ENCODE results near the gene TEAD1. TPM values are rescaled to one million over a fixed set of nuclear protein-coding genes. Genes with fewer than 3 reads are reported as not detected.

Gene TEAD1
- total RNA-seq, 1 experiment from 2014 or later, result 106 TPM

DNA sequence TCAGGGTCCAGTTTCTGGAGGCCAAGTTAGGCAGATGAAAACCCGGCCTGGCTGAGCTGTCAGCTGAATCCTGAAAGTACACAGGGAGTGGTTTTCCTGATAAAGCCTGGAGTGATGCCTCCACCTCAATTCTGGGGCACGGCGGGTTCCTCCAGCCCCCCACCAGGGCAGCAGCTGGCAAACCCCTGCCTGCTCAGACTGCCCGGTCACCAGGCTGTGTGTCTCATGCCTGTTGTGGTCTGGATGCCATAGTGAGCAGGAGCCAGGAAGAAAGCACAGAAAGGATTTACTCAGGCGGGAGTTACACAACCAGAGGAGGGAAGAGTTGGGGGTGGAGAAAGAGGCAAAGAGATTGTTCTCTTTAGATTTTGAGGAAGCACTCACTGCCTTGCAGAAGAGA, 215.0 kb downstream of the TEAD1 start:
- Histone ChIP-seq H3K27me3 (ENCODE audit: insufficient read depth, low read depth) (no peaks in the 10 kb centered on the region), H3K79me2 (ENCODE audit: low read depth) (no peaks in the 10 kb centered on the region), H2AFZ (no peak overlapping the region), H3K9me3 (ENCODE audit: insufficient read depth, low read depth) (no peaks in the 10 kb centered on the region), H3K4me1 (replicated peaks; ENCODE audit: insufficient read depth) (no peaks in the 10 kb centered on the region; the same call in 1 of the 2 replicates), H3K4me2 (no peak overlapping the region), H3K9me2 (ENCODE audit: insufficient read depth) (no peaks in the 10 kb centered on the region), H3K27ac (no peak overlapping the region), H3K36me3 (ENCODE audit: low read depth) (no peaks in the 10 kb centered on the region), H4K20me1 (ENCODE audit: insufficient read depth) (peaks cover 3% of the 10 kb centered on the region; the same call in 1 of the 2 replicates), H3K4me3 (no peak overlapping the region), H3F3A (ENCODE audit: insufficient read depth, low read depth) (peaks cover 4% of the 10 kb centered on the region; the same call in 1 of the 2 replicates)
- no TSS peak for BruUV-seq (replicated peaks)
- intact Hi-C loops (cut with micrococcal nuclease; ENCODE audit: unreplicated experiment), result loop anchor here (2.0 to 5.0 kb wide), 3 partner anchors 77 to 212 kb away; no protein-coding TSS in a partner anchor
- ChIA-PET CTCF (interaction anchor here (0.6 to 0.7 kb wide), 2 partner anchors 168 to 558 kb away, joined by 3 to 4 read pairs; no protein-coding TSS in a partner anchor), POLR2A (ENCODE audit: unreplicated experiment) (no interaction called here)
- TF ChIP-seq, protein P1, sequence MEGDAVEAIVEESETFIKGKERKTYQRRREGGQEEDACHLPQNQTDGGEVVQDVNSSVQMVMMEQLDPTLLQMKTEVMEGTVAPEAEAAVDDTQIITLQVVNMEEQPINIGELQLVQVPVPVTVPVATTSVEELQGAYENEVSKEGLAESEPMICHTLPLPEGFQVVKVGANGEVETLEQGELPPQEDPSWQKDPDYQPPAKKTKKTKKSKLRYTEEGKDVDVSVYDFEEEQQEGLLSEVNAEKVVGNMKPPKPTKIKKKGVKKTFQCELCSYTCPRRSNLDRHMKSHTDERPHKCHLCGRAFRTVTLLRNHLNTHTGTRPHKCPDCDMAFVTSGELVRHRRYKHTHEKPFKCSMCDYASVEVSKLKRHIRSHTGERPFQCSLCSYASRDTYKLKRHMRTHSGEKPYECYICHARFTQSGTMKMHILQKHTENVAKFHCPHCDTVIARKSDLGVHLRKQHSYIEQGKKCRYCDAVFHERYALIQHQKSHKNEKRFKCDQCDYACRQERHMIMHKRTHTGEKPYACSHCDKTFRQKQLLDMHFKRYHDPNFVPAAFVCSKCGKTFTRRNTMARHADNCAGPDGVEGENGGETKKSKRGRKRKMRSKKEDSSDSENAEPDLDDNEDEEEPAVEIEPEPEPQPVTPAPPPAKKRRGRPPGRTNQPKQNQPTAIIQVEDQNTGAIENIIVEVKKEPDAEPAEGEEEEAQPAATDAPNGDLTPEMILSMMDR (conservative IDR thresholded peaks at IDR 0.05), result no peak
- TF ChIP-seq EZH2 (IDR thresholded peaks at IDR 0.05; ENCODE audit: low read depth), result no peak
- no peak for DNase-seq

DNA sequence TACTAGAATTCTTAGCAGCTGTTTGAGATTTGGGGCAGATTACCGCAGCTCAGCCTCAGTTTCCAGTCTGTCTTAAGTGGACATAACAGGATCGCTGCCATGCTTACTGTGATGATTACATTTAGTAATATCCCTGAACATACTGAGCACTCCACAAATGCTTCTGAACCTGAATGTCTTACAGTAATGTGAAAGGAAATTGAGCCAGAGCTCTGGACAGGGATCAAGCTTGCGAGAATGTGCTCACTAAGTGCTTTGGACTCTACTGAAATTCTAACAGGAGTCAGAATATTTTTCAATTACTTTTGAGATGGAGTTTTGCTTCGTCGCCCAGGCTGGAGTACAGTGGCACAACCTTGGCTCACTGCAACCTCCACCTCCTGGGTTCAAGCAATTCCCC, 216.3 kb downstream of the TEAD1 start:
- no TSS peak for BruUV-seq (replicated peaks)
- no peak for DNase-seq
- CTCF ChIA-PET, result no interaction called here

DNA sequence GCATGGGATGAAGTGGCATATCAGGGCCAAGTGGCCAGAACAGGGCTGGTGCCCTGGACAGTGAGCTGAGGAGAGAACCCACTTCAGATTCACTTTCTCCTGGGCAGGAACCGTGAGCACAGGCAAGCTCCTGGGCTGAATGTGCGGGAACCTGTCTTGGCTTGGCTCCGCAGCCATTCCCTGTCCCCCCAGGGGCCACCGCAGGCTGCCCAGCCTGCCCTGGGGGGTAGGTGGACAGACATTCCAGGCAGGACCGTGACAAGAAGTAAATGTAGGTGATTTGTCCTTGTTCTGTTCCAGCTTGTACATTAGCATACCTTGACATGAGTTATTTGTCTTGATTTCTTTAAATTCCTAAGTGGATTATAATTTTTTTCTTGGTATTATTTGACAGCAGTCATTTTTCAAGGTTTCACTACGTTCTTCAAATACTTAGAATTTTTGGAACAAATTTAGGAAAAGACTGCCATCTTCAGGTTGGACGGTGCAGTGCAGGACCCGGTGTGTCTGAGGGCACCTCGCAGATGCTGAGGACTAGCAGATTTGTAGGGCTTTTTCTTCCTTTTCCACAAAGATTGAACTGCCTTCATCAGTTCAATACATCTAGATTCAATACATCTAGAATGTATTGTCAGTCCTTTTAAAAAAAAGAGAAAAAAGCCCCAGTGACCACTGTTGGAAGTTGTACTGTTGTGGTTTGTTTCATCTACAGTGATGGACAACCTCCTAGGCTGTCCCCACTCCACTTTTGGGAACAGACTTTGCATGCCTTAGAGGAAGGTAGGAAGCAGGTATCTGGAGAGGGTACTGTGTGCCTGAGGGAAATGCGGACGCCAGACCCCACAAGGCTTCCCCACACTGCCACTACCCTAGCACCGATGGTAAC, 219.8 kb downstream of the TEAD1 start:
- Histone ChIP-seq H3K79me2 (ENCODE audit: low read depth) (no peaks in the 10 kb centered on the region), H3K36me3 (ENCODE audit: low read depth) (peaks cover 10% of the 10 kb centered on the region; the same call in 1 of the 2 replicates), H3F3A (ENCODE audit: insufficient read depth, low read depth) (no peaks in the 10 kb centered on the region), H4K20me1 (ENCODE audit: insufficient read depth) (peaks cover 3% of the 10 kb centered on the region; the same call in 1 of the 2 replicates), H3K4me1 (replicated peaks; ENCODE audit: insufficient read depth) (no peaks in the 10 kb centered on the region), H3K27me3 (ENCODE audit: insufficient read depth, low read depth) (no peaks in the 10 kb centered on the region), H3K4me3 (no peak overlapping the region), H3K9me3 (ENCODE audit: insufficient read depth, low read depth) (no peaks in the 10 kb centered on the region), H3K27ac (no peak overlapping the region), H2AFZ (no peak overlapping the region), H3K9me2 (ENCODE audit: insufficient read depth) (no peaks in the 10 kb centered on the region), H3K4me2 (no peak overlapping the region)
- BruUV-seq (replicated peaks), result no TSS peak
- CTCF ChIA-PET, result interaction anchor here (1.3 kb wide), 1 partner anchor 563 kb away, joined by 4 read pairs; no protein-coding TSS in a partner anchor
- peak; percentile 55 to 72 for DNase-seq
- no peak for TF ChIP-seq EZH2 (IDR thresholded peaks at IDR 0.05; ENCODE audit: low read depth)
- TF ChIP-seq, protein P1 (conservative IDR thresholded peaks at IDR 0.05), result peak; percentile 85
- POLR2A ChIA-PET (ENCODE audit: unreplicated experiment), result interaction anchor here (0.5 kb wide), 1 partner anchor 444 kb away, joined by 9 read pairs; no protein-coding TSS in a partner anchor
- intact Hi-C loops (cut with micrococcal nuclease; ENCODE audit: unreplicated experiment), result loop anchor here (1.0 to 10.0 kb wide), 4 partner anchors 479 to 847 kb away; no protein-coding TSS in a partner anchor

More for the DNA sequence above, 216.3 kb downstream of the TEAD1 start:
- H3K79me2 ChIP-seq (ENCODE audit: low read depth), result no peaks in the 10 kb centered on the region
- peaks cover 4% of the 10 kb centered on the region; the same call in 1 of the 2 replicates for H3F3A ChIP-seq (ENCODE audit: insufficient read depth, low read depth)
- H3K4me3 ChIP-seq, result no peak overlapping the region
- H3K27ac ChIP-seq, result no peak overlapping the region
- peaks cover 3% of the 10 kb centered on the region; the same call in 1 of the 2 replicates for H4K20me1 ChIP-seq (ENCODE audit: insufficient read depth)
- no peak overlapping the region for H3K4me2 ChIP-seq
- no peak for TF ChIP-seq EZH2 (IDR thresholded peaks at IDR 0.05; ENCODE audit: low read depth)
- TF ChIP-seq, protein P1 (conservative IDR thresholded peaks at IDR 0.05), result no peak
- no peaks in the 10 kb centered on the region for H3K9me2 ChIP-seq (ENCODE audit: insufficient read depth)
- H3K9me3 ChIP-seq (ENCODE audit: insufficient read depth, low read depth), result no peaks in the 10 kb centered on the region
- intact Hi-C loops (cut with micrococcal nuclease; ENCODE audit: unreplicated experiment), result loop anchor here (10.0 kb wide), 1 partner anchor 476 kb away; no protein-coding TSS in a partner anchor
- no peaks in the 10 kb centered on the region for H3K27me3 ChIP-seq (ENCODE audit: insufficient read depth, low read depth)
- POLR2A ChIA-PET (ENCODE audit: unreplicated experiment), result no interaction called here
- H2AFZ ChIP-seq, result no peak overlapping the region
- H3K36me3 ChIP-seq (ENCODE audit: low read depth), result peaks cover 7% of the 10 kb centered on the region; the same call in 1 of the 2 replicates
- no peaks in the 10 kb centered on the region; the same call in 1 of the 2 replicates for H3K4me1 ChIP-seq (replicated peaks; ENCODE audit: insufficient read depth)
